HG03280 (cell line): ENCODE data around the gene ALDH8A1.

Experiments
- ATAC-seq: cut with Tn5 transposase; IDR thresholded peaks from one replicate; pipeline ENCODE4 v1.9.1; 2021; ENCODE audit warnings: mild to moderate bottlenecking, moderate library complexity; ENCODE audit not compliant: unreplicated experiment

Gene ALDH8A1

DNA sequence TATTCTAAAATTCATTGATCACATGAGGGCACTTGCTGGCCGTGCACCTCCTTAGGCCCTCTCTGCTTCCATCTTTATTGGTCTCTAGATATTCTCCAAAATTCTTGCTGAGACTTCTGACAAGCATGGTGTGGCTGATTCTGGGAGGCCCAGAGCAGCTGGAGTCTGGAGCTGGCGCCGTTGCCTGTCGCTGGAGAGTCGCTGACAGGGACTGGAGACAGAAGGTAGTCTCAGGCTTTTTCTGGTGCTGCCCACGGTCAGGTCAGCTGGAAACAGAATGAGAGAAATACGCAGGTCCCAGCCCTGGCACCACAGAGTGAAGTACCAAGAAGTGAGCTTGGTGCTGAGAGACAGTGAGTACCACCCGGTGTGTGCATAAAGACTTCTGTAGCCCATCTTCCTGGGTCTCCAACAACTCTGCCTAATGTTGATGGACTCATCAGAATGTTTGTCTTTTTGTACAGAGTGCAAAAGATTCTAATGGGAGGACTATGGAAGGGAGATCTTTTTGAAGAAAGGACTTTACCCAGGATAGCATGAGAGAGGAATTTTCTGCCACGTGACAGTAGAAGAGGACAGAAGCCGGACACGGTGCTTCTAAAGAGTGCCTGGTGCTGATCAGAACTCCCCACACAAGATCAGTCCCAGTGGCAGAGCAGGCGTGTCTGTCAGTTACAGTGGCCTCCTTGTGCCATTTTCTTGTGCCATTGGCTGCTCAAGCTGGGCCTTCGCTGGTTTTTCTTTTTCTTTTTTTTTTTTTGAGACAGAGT lies 1.8 kb upstream of the ALDH8A1 start:
- no peak for ATAC-seq

DNA sequence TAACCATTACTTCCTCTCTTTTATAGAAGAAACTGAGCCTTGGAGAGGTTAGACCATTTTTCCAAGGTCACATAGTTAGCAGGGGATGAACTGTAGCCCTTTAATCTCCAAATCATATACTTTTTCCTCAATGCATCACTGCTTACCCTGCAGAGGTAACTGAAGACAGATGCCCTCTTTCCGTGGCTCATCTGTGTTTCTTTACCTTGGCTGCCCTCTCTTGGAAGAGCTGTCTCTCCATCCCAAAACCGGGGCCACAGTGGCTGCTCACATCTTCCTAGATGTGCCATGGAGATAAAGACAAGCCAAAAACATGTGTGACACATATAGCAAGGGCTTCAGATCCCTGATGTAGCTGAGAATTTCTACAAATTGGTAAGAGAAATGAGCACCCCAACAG lies 581 bp upstream of the ALDH8A1 start:
- ATAC-seq: no peak

DNA sequence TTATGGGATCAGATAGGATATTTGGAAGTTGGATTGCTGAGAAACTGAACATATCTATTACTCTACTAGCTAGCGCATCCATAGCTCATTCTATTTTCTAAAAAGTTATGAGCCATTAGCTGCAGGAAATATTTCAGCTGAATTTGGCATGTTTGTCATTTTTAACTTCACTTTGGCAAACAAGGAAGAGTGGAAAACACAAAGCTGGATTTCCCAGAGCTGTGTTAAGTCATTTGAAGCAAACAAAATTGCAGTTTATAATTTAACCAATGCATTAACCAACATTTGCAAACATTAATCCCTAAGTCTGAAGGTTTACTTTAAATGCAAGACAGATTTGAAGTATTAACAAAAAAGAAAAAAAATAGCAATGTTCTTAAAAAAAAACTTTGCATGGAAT lies 1.2 kb downstream of the ALDH8A1 start:
- ATAC-seq: no peak

DNA sequence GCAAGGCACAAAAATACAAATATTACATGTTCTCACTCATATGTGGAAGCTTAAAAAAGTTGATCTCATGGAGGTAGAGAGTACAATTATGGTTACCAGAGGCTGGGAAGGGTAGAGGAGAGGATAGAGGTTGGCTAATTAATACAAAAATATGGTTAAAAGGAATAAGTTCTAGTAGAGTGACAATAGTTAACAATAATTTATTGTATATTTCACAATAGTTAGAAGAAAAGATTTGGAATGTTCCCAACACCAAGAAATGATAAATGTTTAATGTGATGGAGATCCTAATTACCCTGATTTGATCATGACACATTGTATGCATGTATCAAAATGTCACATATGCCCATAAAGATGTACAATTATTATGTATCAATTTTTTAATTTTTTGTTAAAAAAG lies 1.8 kb downstream of the ALDH8A1 start:
- no peak for ATAC-seq

DNA sequence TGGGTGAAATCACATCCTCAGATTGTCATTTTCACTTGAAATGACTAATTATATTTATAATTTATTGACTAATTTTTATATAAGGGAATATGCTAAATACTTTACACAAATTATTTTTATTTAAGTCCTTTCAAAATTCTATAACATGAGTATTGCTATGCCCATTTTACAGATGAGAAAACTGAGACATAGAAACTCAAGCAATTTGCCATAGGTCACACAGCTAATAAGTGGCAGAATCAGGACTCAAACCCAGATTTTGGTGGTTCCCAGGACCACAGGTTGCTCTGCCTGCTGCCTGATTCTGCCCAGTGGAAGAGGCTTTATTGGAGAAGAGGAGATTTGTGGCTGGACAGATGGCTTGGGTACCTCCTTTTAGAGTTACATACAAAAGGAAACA lies 4.9 kb downstream of the ALDH8A1 start:
- ATAC-seq: no peak

DNA sequence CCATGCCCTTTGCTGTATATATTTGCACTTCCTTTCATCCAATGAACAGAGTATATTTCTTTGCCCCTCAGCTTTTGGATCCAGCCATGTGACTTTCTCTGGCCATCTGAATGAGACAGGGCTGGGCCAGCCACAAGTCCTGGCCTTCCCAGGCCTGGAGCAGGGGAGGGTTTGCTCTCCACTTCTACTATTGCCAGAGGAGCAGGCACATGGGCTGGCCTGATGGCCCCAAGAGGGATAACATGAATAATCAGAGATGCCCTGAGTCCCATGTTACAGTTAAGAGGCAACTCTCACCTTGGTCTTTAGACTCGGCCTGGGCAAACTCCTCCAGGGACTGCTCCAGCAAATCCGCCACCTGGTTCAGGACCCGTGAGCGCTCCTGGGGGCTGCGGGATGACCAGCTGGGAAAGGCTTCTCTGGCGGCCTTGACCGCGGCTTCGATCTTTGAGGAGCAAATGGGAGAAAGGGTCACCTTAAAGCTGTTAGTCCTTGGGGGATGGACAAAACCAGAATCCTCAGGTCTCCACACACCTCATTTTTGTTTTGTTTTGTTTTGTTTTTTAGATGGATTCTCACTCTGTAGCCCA lies 6.3 kb downstream of the ALDH8A1 start:
- no peak for ATAC-seq

DNA sequence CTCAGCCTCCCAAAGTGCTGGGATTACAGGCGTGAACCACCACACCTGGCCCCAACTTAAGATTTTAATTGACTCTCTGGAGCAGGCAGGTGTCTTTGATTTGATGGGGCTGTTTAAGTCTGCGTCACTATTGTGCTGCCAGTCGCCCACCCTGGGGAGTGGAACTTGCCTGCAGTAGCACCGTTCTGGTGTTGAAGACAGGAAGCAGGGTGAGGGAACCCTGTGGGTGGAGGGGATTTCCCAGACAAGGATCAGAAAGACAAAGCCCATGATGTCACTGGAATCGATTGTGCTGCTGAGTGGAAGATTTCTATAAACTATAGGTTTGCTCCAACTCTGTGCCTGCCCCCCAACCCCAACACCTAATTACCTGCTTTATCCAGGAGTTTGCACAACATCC lies 11.0 kb downstream of the ALDH8A1 start:
- no peak for ATAC-seq

DNA sequence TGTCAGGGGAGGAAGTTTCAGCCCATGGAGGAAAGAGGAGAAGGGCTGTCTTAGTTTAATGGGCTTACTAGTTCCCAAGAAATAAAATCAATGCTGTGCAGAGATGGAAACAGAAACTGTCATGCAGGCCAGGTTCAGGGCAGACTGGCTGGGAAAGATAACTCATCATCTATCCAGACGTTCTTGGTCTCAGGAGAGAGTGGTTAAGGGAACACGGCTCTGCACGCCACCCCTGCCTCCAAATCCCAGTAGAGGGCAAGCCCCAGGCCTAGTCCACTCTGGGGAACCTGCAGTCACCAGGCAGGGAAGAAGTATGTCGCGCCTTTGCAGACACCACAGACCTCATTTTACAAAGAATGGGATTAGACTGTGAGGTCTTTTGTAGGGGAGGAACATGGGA lies 12.5 kb downstream of the ALDH8A1 start:
- ATAC-seq: no peak

DNA sequence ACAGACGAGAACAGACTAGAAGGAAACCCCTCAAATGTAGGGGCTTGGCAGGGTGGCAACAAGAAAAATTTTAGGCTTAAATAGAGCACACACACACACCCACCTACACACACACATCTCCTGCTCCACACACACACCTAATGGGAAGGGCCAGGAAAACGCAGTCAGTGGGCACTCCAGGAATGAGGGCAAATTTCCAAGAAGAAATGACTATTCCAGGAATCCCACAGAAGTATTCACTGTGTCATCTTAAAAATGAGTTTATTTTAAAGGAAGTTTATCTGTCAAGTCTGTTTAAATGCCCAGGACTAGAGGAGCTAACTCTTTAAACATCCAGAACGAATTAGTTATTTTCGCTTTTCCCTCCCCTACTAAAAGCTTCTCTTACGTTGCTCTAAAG lies 13.0 kb downstream of the ALDH8A1 start:
- ATAC-seq: no peak

DNA sequence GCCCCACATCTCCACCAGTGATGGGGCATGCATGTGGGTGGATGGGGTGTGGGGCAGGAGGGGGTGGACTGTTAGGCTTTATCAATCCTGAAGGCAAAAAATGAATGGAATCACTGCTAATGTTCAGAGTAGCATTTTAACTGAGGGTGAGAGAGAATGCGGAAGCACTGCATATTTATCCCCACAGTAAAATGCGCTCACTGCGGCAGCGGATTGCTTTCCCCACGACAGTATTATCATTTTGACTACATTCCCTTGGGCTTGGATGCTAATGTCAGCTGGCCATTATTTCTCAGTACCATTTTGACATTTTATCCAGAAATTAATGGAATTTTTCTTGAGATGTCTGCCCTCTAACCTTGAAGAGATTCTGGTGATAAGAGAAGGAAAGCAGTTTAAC lies 13.4 kb downstream of the ALDH8A1 start:
- ATAC-seq: no peak

DNA sequence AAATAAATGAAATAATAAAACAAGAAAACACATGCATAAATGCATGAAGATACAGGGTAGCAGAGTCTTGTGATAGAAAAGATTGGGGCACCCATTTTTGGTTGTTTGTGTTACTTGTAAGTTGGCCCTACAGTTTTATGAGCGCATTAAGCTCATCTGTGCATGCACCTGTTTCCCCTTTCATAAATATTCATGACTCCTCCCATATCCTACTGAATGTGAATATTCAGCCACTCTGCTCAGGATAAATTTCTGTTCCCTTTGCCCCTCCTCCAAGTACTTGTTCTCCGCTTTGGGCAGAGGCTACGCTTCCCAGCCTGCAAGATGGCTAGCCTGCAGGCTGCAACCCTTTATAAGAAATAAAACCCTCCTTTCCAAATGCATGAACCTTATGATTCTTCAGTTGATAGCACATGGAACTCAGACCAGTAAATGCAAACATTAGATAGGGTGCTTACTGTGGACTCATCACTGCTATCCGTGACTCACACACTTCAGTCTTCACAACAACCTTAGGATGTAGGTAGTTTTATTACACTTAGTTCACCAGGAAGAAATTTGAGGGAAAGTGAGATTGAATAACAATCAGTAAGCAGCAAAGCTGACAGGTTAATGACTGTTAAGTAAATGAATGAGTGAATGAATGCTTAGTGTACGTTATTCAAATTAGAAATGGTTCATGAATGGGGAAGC lies 15.0 kb downstream of the ALDH8A1 start:
- no peak for ATAC-seq

DNA sequence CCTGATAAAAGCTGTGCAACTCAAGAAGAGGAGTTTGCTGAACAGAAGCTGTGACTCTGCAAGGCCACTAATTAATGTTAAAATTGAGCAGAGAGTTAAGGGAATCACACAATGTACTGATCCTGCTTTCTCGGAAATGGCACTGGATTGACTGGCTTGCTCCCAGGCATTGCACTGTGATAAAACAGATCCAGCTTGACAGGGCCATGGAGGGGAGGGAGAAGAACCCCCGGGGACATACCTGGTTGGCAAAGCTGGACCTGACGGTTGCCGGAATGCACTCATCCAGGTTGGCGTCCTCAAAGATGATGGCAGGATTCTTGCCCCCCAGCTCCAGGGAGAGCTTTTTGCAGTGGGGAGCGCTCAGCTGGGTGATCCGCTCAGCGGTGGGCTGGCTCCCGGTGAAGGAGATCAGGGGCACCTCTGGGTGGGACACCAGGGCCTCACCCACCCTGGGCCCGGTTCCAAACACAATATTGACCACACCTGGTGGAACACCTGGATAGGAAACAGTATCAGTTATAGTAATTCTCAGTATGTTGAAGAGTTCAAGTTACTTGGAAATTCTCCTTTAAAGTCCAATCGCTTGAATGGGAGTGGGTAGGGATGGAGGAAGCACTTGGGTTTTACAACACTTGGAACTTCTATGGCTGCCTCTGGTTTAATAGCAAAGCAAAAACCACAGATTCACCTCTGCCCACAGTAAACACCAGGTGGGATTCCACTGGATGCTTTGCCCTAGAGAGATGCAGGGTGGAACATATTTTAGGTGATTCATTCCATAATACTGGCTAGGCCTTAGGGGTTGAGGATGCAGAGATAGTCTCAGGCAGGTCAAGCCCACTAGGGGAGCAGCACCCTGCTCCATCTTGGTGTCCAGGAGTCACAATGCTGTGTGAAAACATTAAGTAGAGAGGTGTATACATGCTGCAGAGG lies 17.1 kb downstream of the ALDH8A1 start:
- ATAC-seq: no peak

DNA sequence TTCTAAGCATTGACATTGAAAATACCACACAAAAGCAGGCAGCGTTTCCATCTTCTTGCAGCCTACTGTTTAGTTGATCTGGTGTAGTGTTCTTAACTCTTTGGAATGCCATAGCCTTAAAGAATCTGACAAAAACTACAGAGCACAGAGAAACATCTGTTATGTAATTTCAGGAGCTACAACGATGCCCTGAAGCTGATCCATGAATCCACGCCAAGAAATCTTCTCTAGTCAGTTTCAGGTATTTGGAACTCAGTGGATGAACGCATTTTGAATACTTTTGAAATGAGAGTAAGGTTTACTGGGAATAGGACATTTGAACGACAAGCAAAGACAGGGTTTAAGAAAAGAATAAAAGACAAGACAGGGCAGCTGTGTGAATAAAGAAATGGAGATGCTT lies 17.8 kb downstream of the ALDH8A1 start:
- ATAC-seq: no peak

DNA sequence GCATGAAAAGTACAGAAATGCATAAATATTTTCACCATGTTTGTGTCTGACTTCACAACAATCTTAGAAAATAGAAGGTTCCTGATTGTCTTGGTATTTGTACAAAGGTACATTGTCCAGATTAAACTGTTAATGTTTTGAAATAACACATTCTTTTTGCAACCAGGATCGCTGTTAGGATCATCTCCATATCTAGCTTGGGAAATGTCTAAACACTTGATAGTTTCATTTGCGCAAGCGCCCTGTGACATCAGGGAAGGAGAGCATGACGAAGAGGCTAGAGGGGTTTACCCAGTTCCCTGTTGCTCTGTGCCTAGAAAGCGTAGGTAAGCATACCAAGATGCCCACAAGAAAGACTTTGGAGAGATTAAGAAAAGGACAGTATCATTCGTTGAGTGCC lies 19.4 kb downstream of the ALDH8A1 start:
- no peak for ATAC-seq

DNA sequence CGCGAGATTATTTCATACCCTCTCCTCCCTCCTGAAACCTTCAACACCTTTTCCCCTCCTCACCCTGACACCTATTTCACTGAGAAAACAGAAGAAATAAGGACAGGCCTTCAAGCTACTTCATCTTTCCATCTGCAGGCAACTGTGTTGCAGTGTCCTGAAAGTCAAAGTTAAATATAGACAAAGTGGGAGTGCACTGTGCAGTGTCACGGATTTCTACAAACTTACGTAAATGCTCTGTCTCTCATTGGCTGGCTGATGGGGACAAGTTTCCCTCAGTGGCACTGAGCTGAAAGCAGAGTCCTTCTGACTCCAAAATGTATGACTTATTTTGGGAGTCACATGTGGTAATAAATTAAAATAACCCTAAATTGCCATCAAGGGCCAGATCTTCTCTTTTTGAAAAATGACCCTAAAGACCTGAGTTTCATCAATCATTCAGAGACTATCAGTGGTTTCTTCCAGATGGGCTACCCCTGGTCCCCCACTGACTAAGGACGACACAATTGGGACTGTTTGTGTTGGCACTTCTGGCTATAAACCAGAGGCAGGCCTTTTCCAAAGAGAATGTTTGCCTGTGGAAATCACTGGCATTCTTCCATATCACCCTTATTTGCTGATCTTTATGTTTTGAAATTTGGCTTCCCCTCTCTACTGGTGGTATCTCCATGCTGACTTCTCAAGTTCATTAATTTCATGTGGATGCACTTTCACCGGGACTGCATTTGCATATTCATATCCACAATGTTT lies 21.6 kb downstream of the ALDH8A1 start:
- ATAC-seq: no peak

DNA sequence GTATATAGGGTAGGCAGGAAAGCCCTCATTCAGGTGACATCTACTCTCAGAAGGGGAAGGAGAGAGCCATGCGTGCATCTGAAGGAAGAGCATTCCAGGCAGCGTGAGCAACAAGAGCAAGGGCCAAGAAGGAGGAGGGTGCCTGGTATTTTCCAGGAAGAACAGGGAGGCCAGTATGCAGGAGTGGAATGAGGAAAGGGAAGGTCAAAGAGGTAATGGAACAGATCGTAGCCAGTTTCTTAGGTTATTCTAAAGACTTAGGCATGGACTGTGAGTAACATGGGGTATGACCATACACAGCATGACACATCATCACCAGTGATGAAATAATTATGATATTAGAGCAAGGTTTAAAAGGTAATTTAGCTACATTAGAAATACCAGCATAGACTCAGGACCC lies 24.1 kb downstream of the ALDH8A1 start:
- no peak for ATAC-seq

DNA sequence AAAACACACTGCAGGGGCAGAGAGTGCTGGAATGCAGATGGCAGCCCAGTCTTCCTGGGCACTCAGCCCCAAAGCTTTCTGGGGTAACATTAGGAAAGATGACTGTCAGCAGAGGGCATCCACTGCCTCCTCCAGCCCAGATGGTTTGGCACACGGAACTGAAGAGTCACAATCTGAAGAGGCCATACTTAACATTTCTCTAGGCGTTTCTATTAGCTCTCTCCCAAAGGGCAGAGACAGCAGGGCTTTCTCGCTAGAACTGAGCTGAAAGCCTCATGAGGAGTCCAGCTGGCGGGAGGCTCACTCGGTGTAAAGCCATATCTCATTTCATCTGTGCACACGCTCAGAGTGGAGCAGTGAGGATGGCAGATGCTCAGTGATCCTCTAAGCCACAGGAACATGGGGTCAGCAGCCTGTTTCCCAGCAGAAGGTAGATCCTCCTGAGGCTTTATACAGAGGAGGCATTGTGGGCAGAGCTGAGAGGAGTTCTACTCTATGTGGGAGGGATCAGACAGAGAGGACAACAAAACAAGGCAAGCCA lies 28.1 kb downstream of the ALDH8A1 start:
- ATAC-seq: no peak

DNA sequence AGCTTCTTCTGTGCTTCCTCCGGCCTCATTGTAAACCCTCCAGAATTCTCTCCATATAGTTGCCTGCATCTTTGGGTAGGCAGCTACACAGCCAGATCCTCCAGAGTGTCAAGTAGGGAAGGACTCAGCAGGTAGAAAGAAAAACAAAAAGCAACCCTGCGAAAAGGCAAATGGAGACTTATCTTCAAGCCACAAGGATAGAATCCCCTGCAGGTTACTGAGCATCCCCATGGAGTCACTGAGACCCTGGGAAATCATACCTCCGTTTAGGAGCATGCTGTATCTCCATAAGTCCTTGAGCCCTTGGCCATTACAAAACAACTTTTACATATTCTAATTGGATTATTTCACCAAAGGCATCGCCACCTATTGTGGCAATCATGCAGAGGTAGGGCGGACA lies 28.6 kb downstream of the ALDH8A1 start:
- no peak for ATAC-seq

DNA sequence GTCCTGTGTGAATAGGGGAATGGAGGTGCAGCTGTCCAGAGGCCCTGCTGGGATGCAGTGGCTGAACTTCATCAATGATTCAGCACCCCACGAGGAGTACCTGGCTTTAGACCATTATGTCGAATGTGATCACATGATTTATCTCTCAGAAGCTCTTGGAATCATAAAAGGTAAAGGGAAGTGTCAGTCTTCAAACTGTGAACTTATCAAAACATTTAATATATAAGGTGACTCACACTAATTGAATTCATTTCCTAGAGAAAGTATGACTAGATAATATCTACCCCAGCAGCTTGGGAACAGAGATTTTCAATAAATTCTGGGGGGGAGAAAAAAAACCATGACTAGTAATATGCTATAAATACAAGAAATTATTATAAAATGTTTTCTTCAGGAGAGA lies 29.5 kb downstream of the ALDH8A1 start:
- ATAC-seq: no peak

DNA sequence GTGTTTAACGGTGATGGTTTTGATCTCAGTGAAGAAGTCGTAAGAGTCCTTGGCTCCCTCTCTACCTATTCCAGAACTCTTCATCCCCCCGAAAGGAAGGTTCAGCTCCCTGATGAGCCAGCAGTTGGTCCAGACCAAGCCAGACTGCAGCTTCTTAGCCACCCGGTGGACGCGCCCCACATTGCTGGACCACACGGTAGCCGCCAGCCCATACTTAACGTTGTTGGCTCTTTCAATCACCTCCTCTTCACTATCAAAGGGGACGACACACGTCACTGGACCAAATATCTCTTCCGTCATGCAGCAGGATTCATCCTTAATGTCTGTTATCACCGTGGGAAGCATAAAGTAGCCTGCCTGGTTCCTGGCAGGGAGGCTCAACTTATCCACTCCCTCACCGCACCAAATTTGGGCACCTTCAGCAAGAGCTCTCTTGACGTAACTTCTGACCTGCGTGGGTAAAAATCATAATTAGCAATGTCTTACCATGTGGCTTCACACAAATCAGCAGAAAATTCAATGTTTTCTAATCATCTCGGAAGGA lies 31.4 kb downstream of the ALDH8A1 start:
- no peak for ATAC-seq
